ENCODE results near the gene TPI1. TPM values are rescaled to one million over a fixed set of nuclear protein-coding genes. Genes with fewer than 3 reads are reported as not detected.
A peak's percentile ranks its signal among the peaks of the same experiment; 100 is the strongest.
"Not testable (repeated sequence)": the region's sequence is repeated elsewhere in the genome, so short reads cannot be mapped to it uniquely, and the experiment has no call there.

The TPI1 gene
- total RNA-seq, 1 donor from 2014 or later: 855 TPM

- intact Hi-C loops (cut with micrococcal nuclease): no loop called here
- DNase-seq (no peak), ATAC-seq (no peak)
These were observed 38.2 kb downstream of the TPI1 start for GRCh38 chr12:6905414-6906040.

DNA sequence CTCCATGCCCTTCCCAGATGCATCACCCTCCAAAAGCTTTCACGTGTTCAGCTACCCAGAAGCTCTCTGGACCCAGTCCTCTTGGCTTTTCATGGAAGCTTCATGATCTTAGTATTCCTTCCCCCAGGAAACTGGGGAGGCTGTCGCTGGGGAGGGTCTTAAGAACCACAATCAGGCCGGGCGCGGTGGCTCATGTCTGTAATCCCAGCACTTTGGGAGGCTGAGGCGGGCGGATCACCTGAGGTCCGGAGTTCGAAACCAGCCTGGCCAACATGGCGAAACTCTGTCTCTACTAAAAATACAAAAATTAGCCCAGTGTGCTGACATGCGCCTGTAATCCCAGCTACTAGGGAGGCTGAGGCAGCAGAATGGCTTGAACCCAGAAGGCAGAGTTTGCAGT, 40.8 kb downstream of the TPI1 start:
- intact Hi-C loops (cut with micrococcal nuclease); ATAC-seq; DNase-seq: not testable (repeated sequence)

DNA sequence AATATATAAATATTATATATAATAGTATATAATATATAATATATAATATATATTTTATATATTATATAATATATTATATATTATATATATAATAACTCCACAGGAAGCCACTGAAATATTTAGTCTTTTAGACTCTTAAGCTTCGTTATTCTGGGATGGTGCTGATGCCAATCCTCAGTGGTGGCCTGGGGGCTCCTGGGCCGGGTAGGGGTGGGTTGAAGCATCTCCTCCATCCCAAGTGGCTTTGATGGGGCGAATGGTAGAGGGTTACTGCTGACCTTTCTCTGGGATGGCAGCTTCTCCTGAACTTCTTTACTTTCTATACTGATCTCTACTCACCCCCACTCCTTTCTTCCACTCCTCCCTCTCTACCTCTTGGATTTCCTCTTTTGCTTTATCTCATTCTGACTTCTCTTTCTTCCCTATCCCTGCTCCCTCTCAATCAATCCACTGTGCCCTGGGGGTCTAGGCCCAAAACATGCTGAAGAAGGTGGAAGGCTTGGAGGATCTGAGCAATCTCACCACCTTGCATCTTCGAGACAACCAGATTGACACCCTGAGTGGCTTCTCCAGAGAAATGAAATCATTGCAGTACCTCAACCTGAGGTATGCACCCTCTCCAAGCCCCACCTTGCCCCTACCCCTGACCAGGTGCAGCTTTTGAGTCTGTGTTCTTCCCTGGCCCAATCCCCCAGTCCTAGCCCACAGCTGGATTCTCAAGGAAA, 42.3 kb downstream of the TPI1 start:
- intact Hi-C loops (cut with micrococcal nuclease): no loop called here
- no peak for ATAC-seq
- no peak for DNase-seq

DNA sequence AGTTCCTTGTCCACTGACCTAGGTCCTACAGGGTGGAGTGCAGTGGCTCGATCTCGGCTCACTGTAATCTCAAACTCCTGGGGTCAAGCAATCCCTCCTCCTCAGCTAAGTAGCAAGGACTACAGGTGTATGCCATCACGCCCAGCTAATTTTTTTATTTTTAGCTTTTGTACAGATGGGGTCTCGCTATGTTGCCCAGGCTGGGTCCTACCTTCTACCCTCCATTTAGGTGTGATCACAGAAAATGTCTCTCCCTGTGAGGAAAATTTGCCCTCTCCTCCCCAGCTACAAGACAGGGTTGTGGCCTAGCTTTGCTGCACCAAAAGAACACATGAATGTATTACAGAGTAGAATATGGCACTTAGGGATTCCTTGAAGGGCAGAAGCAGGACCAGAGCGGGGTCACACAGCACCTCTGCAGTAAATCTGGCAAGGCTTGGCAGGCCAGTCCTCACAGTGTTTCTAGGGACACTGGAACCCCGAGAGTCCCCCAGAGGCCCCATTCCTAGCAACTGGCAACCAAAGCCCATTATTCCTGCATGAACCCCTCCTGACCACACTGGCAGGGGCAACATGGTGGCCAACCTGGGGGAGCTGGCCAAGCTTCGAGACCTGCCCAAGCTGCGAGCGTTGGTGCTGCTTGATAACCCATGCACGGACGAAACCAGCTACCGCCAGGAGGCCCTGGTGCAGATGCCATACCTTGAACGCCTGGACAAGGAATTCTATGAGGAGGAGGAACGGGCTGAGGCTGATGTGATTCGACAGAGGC, 45.0 kb downstream of the TPI1 start:
- ATAC-seq: no peak
- no peak for DNase-seq
- intact Hi-C loops (cut with micrococcal nuclease): no loop called here

DNA sequence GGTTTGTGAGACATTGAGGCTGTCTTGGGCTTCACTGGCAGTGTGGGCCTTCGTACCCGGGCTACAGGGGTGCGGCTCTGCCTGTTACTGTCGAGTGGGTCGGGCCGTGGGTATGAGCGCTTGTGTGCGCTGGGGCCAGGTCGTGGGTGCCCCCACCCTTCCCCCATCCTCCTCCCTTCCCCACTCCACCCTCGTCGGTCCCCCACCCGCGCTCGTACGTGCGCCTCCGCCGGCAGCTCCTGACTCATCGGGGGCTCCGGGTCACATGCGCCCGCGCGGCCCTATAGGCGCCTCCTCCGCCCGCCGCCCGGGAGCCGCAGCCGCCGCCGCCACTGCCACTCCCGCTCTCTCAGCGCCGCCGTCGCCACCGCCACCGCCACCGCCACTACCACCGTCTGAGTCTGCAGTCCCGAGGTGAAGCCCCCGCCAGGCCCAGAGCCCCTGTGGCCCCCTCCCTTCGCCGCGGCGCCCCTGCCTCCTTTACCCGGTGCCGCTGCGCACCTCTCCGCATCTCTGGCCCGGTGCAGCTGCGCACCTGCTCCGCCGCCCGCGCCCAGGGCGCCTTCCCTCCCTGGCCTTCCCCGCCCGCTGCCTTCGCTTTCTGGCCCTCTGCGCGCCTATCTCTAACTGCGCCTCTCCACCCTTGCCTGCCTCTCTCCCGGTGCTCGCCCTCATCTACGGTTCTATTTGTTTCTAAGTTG, 47.1 kb downstream of the TPI1 start, which contains the start of gene ENO2:
Gene ENO2, plus strand, starts transcription at position 335 of the 701 bp plus-strand sequence. CDS start 1,253 bp downstream, outside the sequence.
- ATAC-seq (peak; percentile 93), DNase-seq (peak; percentile 85)
- intact Hi-C loops (cut with micrococcal nuclease): no loop called here

DNA sequence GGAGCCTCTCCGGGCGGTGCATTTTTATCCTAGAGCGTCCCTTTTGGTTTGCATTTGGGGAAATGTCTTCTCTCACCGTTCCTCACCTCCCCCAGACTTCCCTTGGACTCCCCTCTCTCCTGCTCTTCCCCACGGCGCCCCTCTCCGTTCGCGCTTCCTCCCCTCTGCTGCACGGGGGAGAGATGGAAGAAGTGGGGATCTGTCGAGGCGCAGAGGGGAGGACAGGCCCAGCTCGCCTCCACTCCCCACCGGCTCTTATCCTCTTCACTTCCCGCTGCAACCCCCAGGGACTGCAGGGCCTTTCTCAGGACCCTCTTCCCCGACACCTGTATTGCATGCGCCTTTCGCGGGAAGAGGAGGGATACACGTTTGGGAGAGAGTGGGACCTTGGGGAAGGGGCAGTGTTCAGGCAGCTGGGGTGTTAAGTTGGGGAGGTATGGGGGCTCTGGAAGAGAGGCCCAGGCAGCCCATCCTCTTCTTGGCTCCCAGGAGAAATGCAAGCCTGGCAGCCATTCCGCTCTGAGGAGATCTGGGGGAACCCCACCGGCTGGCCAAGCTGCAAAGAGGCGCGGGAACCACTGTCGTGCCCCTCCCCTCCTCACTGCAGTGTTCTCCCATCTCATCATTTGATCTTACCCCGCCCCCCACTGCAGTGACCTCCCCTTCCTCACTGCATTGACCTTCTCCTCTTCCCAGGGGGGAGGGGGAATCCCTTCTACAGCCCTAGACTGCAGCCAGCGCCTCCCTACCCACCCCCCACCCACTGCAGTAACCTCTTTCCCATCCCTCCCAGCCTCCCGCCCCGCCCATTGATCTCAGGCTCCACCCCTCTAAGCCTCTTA, 47.8 kb downstream of the TPI1 start:
- ATAC-seq: peak; percentile 10
- intact Hi-C loops (cut with micrococcal nuclease): no loop called here
- DNase-seq: no peak

DNA sequence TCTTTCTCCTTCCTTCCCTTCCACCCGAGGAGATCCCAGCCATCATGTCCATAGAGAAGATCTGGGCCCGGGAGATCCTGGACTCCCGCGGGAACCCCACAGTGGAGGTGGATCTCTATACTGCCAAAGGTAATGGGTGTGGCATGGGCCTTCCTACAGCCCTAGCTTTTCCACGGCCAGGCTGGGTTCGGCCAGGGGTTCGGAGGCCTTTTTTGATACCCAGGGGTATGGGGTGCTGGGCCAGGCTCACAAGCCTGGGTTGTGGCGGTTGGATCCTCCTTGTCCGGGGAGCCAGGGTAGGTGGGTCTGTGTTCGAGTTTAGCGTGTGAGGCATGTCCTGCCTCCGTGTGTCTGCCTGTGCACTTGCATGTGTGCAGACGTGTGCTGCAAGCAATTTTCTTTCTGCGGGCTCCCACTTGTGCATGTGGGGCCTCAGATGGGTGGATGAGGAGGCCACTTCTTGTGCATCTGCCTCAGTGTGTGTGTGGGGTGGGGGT, 48.5 kb downstream of the TPI1 start:
- intact Hi-C loops (cut with micrococcal nuclease): no loop called here
- no peak for DNase-seq
- ATAC-seq: no peak

GRCh38 chr12:6916426-6917200, 49.3 kb downstream of the TPI1 start:
- no peak for ATAC-seq
- no peak for DNase-seq
- intact Hi-C loops (cut with micrococcal nuclease): no loop called here

DNA sequence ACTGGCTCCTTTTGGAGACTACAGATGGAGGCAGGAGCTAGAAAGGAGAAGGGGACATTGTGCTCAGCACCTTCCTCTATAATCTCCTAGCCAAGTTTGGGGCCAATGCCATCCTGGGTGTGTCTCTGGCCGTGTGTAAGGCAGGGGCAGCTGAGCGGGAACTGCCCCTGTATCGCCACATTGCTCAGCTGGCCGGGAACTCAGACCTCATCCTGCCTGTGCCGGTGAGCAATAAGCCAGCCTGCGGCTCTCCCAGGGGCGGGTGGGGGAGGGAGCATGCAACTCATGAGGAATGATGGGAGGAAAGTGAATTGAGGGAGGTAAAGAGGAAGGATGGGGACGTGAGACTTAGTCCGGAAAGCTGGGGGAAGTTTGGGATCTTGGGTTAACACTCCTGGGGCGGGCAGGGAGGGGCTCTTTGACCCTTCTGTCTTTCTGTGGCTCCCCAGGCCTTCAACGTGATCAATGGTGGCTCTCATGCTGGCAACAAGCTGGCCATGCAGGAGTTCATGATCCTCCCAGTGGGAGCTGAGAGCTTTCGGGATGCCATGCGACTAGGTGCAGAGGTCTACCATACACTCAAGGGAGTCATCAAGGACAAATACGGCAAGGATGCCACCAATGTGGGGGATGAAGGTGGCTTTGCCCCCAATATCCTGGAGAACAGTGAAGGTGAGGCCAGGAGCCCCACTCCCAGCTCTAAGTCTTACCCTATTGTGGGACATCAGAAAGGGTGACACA, 50.3 kb downstream of the TPI1 start:
- intact Hi-C loops (cut with micrococcal nuclease): no loop called here
- ATAC-seq: no peak
- no peak for DNase-seq

DNA sequence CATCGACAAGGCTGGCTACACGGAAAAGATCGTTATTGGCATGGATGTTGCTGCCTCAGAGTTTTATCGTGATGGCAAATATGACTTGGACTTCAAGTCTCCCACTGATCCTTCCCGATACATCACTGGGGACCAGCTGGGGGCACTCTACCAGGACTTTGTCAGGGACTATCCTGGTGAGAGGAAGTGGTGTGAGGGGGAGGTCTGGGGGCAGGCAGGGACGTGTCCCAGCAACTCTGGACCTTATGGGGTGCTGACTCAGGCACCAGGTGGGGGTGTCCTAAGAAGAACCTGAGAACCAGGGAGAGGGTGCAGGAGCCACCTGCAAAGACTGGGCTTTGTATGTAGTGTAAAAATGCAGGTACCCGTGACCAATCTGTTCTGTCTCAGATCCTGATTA, 52.3 kb downstream of the TPI1 start:
- no peak for ATAC-seq
- no peak for DNase-seq
- intact Hi-C loops (cut with micrococcal nuclease): no loop called here

Other genes with a start within 250 kb of the TPI1 start
- gene LPAR5, start 231.6 kb upstream of the TPI1 start, total RNA-seq: 8.6 TPM
- gene ACRBP, start 220.1 kb upstream of the TPI1 start, total RNA-seq: 2.2 TPM
- 30.1 TPM for gene ING4, start 204.4 kb upstream of the TPI1 start, total RNA-seq
- gene ZNF384, start 178.2 kb upstream of the TPI1 start, total RNA-seq: 31.8 TPM
- 0.25 TPM for gene PIANP, start 166.7 kb upstream of the TPI1 start, total RNA-seq
- gene COPS7A, start 143.5 kb upstream of the TPI1 start, total RNA-seq: 81.9 TPM
- gene MLF2, start 114.4 kb upstream of the TPI1 start, total RNA-seq: 158 TPM
- 133 TPM for gene PTMS, start 101.2 kb upstream of the TPI1 start, total RNA-seq
- gene LAG3, start 95.0 kb upstream of the TPI1 start, total RNA-seq: 0.37 TPM
- 8.4 TPM for gene CD4, start 78.0 kb upstream of the TPI1 start, total RNA-seq
- 5.3 TPM for gene GPR162, start 45.7 kb upstream of the TPI1 start, total RNA-seq
- 11.5 TPM for gene P3H3, start 39.1 kb upstream of the TPI1 start, total RNA-seq
- 5.4 TPM for gene GNB3, start 26.6 kb upstream of the TPI1 start, total RNA-seq
- gene CDCA3, start 16.2 kb upstream of the TPI1 start, total RNA-seq: 0.32 TPM
- gene USP5, start 15.4 kb upstream of the TPI1 start, total RNA-seq: 66.2 TPM
- gene SPSB2, start 5.8 kb downstream of the TPI1 start, total RNA-seq: 2.2 TPM
- gene LRRC23, start 37.3 kb downstream of the TPI1 start, total RNA-seq: 7.7 TPM
- 12.0 TPM for gene ENO2, start 47.0 kb downstream of the TPI1 start, total RNA-seq
- gene ATN1, start 60.4 kb downstream of the TPI1 start, total RNA-seq: 83.1 TPM
- gene RNU7-1, start 76.3 kb downstream of the TPI1 start, total RNA-seq: not detected
- 238 TPM for gene C12orf57, start 76.5 kb downstream of the TPI1 start, total RNA-seq
- 6.0 TPM for gene PTPN6, start 83.8 kb downstream of the TPI1 start, total RNA-seq
- 150 TPM for gene PHB2, start 103.1 kb downstream of the TPI1 start, total RNA-seq
- 39.4 TPM for gene EMG1, start 103.4 kb downstream of the TPI1 start, total RNA-seq
- 55.9 TPM for gene LPCAT3, start 150.9 kb downstream of the TPI1 start, total RNA-seq
- 116 TPM for gene C1S, start 193.2 kb downstream of the TPI1 start, total RNA-seq
- 142 TPM for gene C1R, start 224.9 kb downstream of the TPI1 start, total RNA-seq
- 10.9 TPM for gene C1RL, start 241.7 kb downstream of the TPI1 start, total RNA-seq

Data from left ventricle myocardium superior (tissue), 1 donor.